Measurements from ENCODE around the gene L3MBTL1. TPM values are rescaled to one million over a fixed set of nuclear protein-coding genes. Genes with fewer than 3 reads are reported as not detected.

L3MBTL1 gene
- total RNA-seq, 6 experiments from 2014 or later: 1.2 to 3.2 (median 2.4) TPM

- intact Hi-C loops (cut with DNase I): no loop called here
- H3K4me3 ChIP-seq: no peak overlapping the region
- WGBS (ENCODE audit: insufficient coverage, low coverage, low lambda C conversion rate, missing lambda C conversion rate): 89% methylated on average over 3 of the region's 8 CpGs
- TF ChIP-seq CTCF (IDR thresholded peaks at IDR 0.05) (no peak), POLR2A (IDR thresholded peaks at IDR 0.05) (no peak)
- H3K9me3 ChIP-seq: no peaks in the 10 kb centered on the region
- ATAC-seq (no peak), DNase-seq (no peak)
- no peaks in the 10 kb centered on the region for H3K36me3 ChIP-seq
- H3K27me3 ChIP-seq: no peaks in the 10 kb centered on the region
- H3K4me1 ChIP-seq: no peaks in the 10 kb centered on the region
- no peak overlapping the region for H3K27ac ChIP-seq
Observed at GRCh38 chr20:43528258-43528875, 20.9 kb downstream of the L3MBTL1 start.

- 60% methylated on average over 2 of the region's 5 CpGs for WGBS (ENCODE audit: insufficient coverage, low coverage, low lambda C conversion rate, missing lambda C conversion rate)
- intact Hi-C loops (cut with DNase I): no loop called here
- Histone ChIP-seq H3K9me3 (no peaks in the 10 kb centered on the region), H3K27ac (no peak overlapping the region), H3K4me3 (no peak overlapping the region), H3K36me3 (no peaks in the 10 kb centered on the region), H3K4me1 (no peaks in the 10 kb centered on the region), H3K27me3 (no peaks in the 10 kb centered on the region)
- no peak for TF ChIP-seq POLR2A (IDR thresholded peaks at IDR 0.05)
- no peak for TF ChIP-seq CTCF (IDR thresholded peaks at IDR 0.05)
- DNase-seq (no peak), ATAC-seq (no peak)
Observed at GRCh38 chr20:43529051-43529450, 21.6 kb downstream of the L3MBTL1 start.

- no peaks in the 10 kb centered on the region for H3K4me1 ChIP-seq
- H3K4me3 ChIP-seq: no peak overlapping the region
- H3K36me3 ChIP-seq: no peaks in the 10 kb centered on the region
- WGBS (ENCODE audit: insufficient coverage, low coverage, low lambda C conversion rate, missing lambda C conversion rate): 70% methylated on average over 3 of the region's 3 CpGs
- TF ChIP-seq POLR2A (IDR thresholded peaks at IDR 0.05) (no peak), CTCF (IDR thresholded peaks at IDR 0.05) (no peak)
- no peak overlapping the region for H3K27ac ChIP-seq
- DNase-seq: no peak
- no peaks in the 10 kb centered on the region for H3K9me3 ChIP-seq
- no peaks in the 10 kb centered on the region for H3K27me3 ChIP-seq
- ATAC-seq: peak in 1 of 4 donors; percentile 35
- intact Hi-C loops (cut with DNase I): loop anchor here (10.0 kb wide), 2 partner anchors 155 to 165 kb away; no protein-coding TSS in a partner anchor
Observed at GRCh38 chr20:43529457-43530153, 22.1 kb downstream of the L3MBTL1 start.

- 77% methylated on average over 7 of the region's 14 CpGs for WGBS (ENCODE audit: insufficient coverage, low coverage, low lambda C conversion rate, missing lambda C conversion rate)
Observed at GRCh38 chr20:43530321-43531090, 23.0 kb downstream of the L3MBTL1 start.

More at GRCh38 chr20:43530321-43531090, 23.0 kb downstream of the L3MBTL1 start:
- ATAC-seq: peak in 1 of 4 donors; percentile 84
- no peak for TF ChIP-seq CTCF (IDR thresholded peaks at IDR 0.05)
- no peak for TF ChIP-seq POLR2A (IDR thresholded peaks at IDR 0.05)
- Histone ChIP-seq H3K9me3 (no peaks in the 10 kb centered on the region), H3K27ac (no peak overlapping the region), H3K4me1 (no peaks in the 10 kb centered on the region), H3K4me3 (no peak overlapping the region), H3K36me3 (no peaks in the 10 kb centered on the region), H3K27me3 (no peaks in the 10 kb centered on the region)
- intact Hi-C loops (cut with DNase I): loop anchor here (10.0 kb wide), 2 partner anchors 154 to 164 kb away; no protein-coding TSS in a partner anchor
- DNase-seq: peak in 1 of 3 donors; percentile 34

All from right lobe of liver (tissue), 6 donors.